Suprapubic skin (tissue), 4 donors: Measurements from ENCODE around the gene ATF6. TPM values are rescaled to one million over a fixed set of nuclear protein-coding genes. Genes with fewer than 3 reads are reported as not detected.

Source experiments
- DNase-seq, 2 donors: peaks; one replicate each; pipeline ENCODE4 v3.0.0-alpha.2; 2019; ENCODE audit warnings: low spot score in 2 of 2
- H3K27ac ChIP-seq: fragments of 200-600 bp; sonication (generic); one replicate; pipeline ENCODE4 v1.5.1; 2019
- H3K27me3 ChIP-seq: fragments of 200-600 bp; sonication (generic); one replicate; pipeline ENCODE4 v1.5.1; 2019
- H3K36me3 ChIP-seq: fragments of 200-600 bp; sonication (generic); one replicate; pipeline ENCODE4 v1.5.1; 2019
- H3K4me1 ChIP-seq: fragments of 200-600 bp; sonication (generic); one replicate; pipeline ENCODE4 v1.5.1; 2019
- H3K4me3 ChIP-seq: fragments of 200-600 bp; sonication (generic); one replicate; pipeline ENCODE4 v1.5.1; 2019; ENCODE audit warnings: mild to moderate bottlenecking
- H3K9me3 ChIP-seq: fragments of 200-600 bp; sonication (generic); one replicate; pipeline ENCODE4 v1.5.1; 2019
- EP300 ChIP-seq: sonication (generic); formaldehyde crosslinking; IDR thresholded peaks from one replicate; pipeline ENCODE4 v1.6.1; 2017; ENCODE audit warnings: antibody characterized with exemption
- POLR2A ChIP-seq, 2 donors: fragments of 450-650 bp; IDR thresholded peaks; one replicate each; pipeline ENCODE4 v1.6.1; 2017; ENCODE audit warnings: antibody characterized with exemption in 2 of 2, mild to moderate bottlenecking in 2 of 2, moderate library complexity in 2 of 2
- POLR2AphosphoS5 ChIP-seq, 3 donors: sonication (generic); formaldehyde crosslinking; IDR thresholded peaks; one replicate each; pipeline ENCODE4 v1.6.1; 2017; ENCODE audit warnings: antibody characterized with exemption in 3 of 3
- WGBS: methylation state at CpG from one replicate; pipeline ENCODE4 v1.1.5; 2018; 5-methylcytosine and 5-hydroxymethylcytosine counted together
- total RNA-seq, 4 donors: library from RNA; depleted of rRNA; stranded (reverse); fragments of >200 nt; gene quantifications; one replicate each; pipeline ENCODE4 v1.1.0, GENCODE V29; 2016
- TF ChIP-seq, protein P1 (sequence below), 2 donors: fragments of 200-600 bp in 1 of 2; fragments of 450-650 bp in 1 of 2; sonication (generic) in 1 of 2; IDR thresholded peaks; one replicate each; pipeline ENCODE4 v1.5.1; 2016 to 2019; ENCODE audit warnings: antibody characterized with exemption in 2 of 2, mild to moderate bottlenecking in 1 of 2, moderate library complexity in 1 of 2

Gene ATF6
- total RNA-seq, 4 donors from 2014 or later: 28.0 to 32.4 (median 29.7) TPM

DNA sequence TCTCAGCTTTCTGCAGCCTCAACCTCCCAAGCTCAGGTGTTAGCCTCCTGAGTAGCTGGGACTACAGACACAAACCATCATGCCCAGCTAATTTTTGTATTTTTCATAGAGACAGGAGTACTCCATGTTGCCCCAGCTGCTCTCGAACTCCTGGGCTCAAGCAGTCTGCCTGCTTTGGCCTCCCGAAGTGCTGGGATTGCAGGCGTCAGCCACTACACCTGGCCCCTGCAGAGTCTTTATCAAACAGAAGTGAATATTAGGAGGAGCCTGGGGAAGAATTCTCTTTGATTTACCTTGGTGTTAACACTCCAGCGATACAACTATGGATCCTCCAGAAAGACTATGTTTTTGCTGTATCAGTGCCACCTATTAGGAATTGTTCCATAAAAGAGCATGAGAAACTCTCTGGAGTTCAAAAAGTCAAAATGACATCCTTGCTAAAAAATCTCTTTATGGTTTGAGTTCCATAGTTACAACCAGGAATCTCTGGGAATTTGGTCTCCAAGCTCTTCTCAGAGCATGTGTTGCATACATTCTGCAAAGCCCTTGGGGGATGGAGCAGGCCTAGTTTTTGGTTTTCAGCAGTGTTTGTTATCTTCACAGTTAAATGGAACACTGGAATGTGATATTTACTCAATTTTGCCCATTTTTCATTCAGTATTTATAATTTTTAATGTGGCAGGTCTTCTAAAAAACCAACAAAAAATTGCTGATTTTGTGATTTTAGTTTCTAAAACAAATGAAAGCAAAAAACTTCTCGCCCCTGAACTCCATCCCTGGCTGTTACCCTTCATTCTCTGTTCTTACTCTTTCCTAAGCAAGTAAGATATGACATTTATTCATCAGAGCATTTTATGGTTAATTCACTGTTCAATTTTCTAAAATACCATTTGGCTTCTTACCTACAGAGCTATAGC, 180.2 kb downstream of the ATF6 start:
- H3K4me1 ChIP-seq: peaks cover 4% of the 10 kb centered on the region
- WGBS: 89% methylated on average over 5 of the region's 5 CpGs
- no peak for DNase-seq
- H3K9me3 ChIP-seq: no peaks in the 10 kb centered on the region
- peaks cover 8% of the 10 kb centered on the region for H3K36me3 ChIP-seq
- no peak for TF ChIP-seq EP300
- no peak for TF ChIP-seq POLR2AphosphoS5 (IDR thresholded peaks at IDR 0.05)
- TF ChIP-seq, protein P1, sequence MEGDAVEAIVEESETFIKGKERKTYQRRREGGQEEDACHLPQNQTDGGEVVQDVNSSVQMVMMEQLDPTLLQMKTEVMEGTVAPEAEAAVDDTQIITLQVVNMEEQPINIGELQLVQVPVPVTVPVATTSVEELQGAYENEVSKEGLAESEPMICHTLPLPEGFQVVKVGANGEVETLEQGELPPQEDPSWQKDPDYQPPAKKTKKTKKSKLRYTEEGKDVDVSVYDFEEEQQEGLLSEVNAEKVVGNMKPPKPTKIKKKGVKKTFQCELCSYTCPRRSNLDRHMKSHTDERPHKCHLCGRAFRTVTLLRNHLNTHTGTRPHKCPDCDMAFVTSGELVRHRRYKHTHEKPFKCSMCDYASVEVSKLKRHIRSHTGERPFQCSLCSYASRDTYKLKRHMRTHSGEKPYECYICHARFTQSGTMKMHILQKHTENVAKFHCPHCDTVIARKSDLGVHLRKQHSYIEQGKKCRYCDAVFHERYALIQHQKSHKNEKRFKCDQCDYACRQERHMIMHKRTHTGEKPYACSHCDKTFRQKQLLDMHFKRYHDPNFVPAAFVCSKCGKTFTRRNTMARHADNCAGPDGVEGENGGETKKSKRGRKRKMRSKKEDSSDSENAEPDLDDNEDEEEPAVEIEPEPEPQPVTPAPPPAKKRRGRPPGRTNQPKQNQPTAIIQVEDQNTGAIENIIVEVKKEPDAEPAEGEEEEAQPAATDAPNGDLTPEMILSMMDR (IDR thresholded peaks at IDR 0.05): no peak
- no peaks in the 10 kb centered on the region for H3K27me3 ChIP-seq
- no peak overlapping the region for H3K27ac ChIP-seq
- no peak overlapping the region for H3K4me3 ChIP-seq

DNA sequence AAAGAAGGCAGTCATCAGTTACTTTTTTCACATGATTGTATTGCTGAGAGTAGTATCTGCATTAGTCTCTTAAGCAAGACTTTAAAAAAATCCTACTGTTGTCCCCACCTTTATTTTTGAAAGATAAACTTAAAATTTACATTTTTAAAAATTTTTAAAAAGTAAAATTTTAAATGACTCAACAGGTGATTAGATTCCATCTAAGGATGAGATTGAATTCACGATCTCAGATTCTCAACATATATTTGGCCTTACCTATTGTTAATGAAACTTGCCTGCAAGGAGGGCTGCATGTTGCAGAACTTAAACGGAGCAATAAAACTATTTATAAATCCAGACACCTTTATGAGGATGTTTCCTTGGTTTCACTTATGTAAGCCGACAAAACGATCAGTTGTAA, 182.3 kb downstream of the ATF6 start:
- H3K27me3 ChIP-seq: no peaks in the 10 kb centered on the region
- peaks cover 1% of the 10 kb centered on the region for H3K36me3 ChIP-seq
- no peak for DNase-seq
- H3K9me3 ChIP-seq: no peaks in the 10 kb centered on the region
- TF ChIP-seq POLR2A (IDR thresholded peaks at IDR 0.05) (no peak), POLR2AphosphoS5 (IDR thresholded peaks at IDR 0.05) (no peak), EP300 (no peak)
- TF ChIP-seq, protein P1 (IDR thresholded peaks at IDR 0.05): no peak
- no peak overlapping the region for H3K4me3 ChIP-seq
- peaks cover 16% of the 10 kb centered on the region for H3K4me1 ChIP-seq
- WGBS: 68% methylated on average over 4 of the region's 4 CpGs
- H3K27ac ChIP-seq: no peak overlapping the region

DNA sequence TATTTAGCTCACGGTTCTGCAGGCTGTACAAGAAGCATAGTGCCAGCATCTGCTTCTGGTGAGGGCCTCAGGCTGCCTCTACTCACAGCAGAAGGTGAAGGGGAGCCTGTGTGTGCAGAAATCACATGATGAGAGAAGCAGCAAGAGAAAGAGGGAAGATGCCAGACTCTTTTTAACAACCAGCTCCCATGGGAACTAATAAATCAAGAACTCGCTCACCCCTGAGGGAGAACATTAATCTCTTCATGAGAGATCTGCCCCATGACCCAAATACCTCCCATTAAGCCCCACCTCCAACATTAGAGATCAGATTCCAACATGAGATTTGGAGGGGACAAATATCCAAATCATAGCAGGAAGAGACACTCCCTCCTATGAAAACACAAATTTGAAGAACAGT, 183.4 kb downstream of the ATF6 start:
- Histone ChIP-seq H3K4me3 (no peak overlapping the region), H3K9me3 (no peaks in the 10 kb centered on the region), H3K4me1 (peaks cover 27% of the 10 kb centered on the region), H3K27ac (no peak overlapping the region), H3K36me3 (no peaks in the 10 kb centered on the region), H3K27me3 (no peaks in the 10 kb centered on the region)
- no peak for DNase-seq
- TF ChIP-seq POLR2AphosphoS5 (IDR thresholded peaks at IDR 0.05) (no peak), EP300 (no peak), POLR2A (IDR thresholded peaks at IDR 0.05) (no peak)
- TF ChIP-seq, protein P1 (IDR thresholded peaks at IDR 0.05): no peak
- WGBS: 66% methylated on average over 2 of the region's 2 CpGs

DNA sequence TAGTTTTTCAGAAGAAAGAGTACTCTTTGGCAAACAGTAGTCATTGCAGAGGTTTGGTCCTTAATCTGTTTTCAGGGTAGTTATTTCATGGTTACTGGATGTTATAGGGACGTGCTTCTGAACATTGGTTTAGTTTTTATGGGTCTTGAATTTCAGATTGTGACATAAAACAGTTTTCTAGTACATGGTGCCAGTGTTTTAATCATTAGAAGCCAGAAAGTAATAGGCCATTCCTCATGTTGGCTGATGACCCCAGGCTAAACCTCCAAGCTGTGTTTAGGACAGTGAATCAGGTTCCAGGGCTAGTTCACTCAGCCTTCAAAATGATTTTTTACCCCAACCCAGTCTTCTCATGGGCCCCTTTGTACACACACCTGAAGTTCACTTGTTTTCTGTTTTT, 184.3 kb downstream of the ATF6 start:
- WGBS: 91% methylated on average over 1 of the region's 1 CpG
- H3K27me3 ChIP-seq: no peaks in the 10 kb centered on the region
- no peak overlapping the region for H3K27ac ChIP-seq
- H3K9me3 ChIP-seq: no peaks in the 10 kb centered on the region
- TF ChIP-seq POLR2AphosphoS5 (IDR thresholded peaks at IDR 0.05): no peak
- no peak for TF ChIP-seq POLR2A (IDR thresholded peaks at IDR 0.05)
- peaks cover 34% of the 10 kb centered on the region for H3K4me1 ChIP-seq
- no peak overlapping the region for H3K4me3 ChIP-seq
- DNase-seq: no peak
- H3K36me3 ChIP-seq: no peaks in the 10 kb centered on the region

DNA sequence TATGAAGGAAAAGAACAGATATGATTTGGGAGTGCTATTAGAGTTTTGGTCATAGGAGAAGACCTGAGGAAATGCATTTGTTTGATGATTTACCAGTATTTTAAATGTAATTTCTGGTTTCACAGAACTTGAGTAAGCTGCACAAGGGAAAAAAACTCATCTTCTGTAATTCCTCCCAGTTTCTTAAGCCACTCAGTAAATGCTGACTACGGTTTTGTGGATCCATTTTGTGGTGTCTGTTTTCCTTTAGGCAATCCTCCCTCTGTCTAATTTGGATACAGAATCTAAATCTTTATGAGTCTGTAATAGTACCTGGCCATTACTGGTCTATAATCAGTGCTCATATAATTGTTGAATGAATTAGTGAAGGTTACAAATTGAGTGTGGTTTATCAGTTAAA, 185.5 kb downstream of the ATF6 start:
- WGBS: 88% methylated on average over 1 of the region's 1 CpG
- no peak for TF ChIP-seq POLR2AphosphoS5 (IDR thresholded peaks at IDR 0.05)
- TF ChIP-seq, protein P1 (IDR thresholded peaks at IDR 0.05): no peak
- no peak for TF ChIP-seq POLR2A (IDR thresholded peaks at IDR 0.05)
- no peak for TF ChIP-seq EP300
- H3K4me3 ChIP-seq: no peak overlapping the region
- no peaks in the 10 kb centered on the region for H3K27me3 ChIP-seq
- no peaks in the 10 kb centered on the region for H3K36me3 ChIP-seq
- no peaks in the 10 kb centered on the region for H3K9me3 ChIP-seq
- peaks cover 38% of the 10 kb centered on the region for H3K4me1 ChIP-seq
- no peak overlapping the region for H3K27ac ChIP-seq
- no peak for DNase-seq
